Upper lobe of left lung (tissue), 4 donors: ENCODE measurements around the gene NHLH2.

Source experiments
- EP300 ChIP-seq, 4 donors: sonication (generic); formaldehyde crosslinking; IDR thresholded peaks; one replicate each; pipeline ENCODE4 v1.5.1; 2017; ENCODE audit warnings: antibody characterized with exemption in 4 of 4, control low read depth in 2 of 4
- POLR2A ChIP-seq, 4 donors: fragments of 450-650 bp; IDR thresholded peaks; one replicate each; pipeline ENCODE4 v1.5.1; 2016 to 2017; ENCODE audit warnings: antibody characterized with exemption in 4 of 4, mild to moderate bottlenecking in 2 of 4
- POLR2AphosphoS5 ChIP-seq, 2 donors: sonication (generic); formaldehyde crosslinking; IDR thresholded peaks; one replicate each; pipeline ENCODE4 v1.5.1; 2017; ENCODE audit warnings: antibody characterized with exemption in 2 of 2
- TF ChIP-seq, protein P1 (sequence below), 6 experiments: fragments of 450-650 bp in 4 of 6; fragments of 200-600 bp in 2 of 6; sonication (generic) in 2 of 6; IDR thresholded peaks; one replicate each; pipeline ENCODE4 v1.5.1; 2016 to 2019; ENCODE audit warnings: antibody characterized with exemption in 6 of 6

DNA sequence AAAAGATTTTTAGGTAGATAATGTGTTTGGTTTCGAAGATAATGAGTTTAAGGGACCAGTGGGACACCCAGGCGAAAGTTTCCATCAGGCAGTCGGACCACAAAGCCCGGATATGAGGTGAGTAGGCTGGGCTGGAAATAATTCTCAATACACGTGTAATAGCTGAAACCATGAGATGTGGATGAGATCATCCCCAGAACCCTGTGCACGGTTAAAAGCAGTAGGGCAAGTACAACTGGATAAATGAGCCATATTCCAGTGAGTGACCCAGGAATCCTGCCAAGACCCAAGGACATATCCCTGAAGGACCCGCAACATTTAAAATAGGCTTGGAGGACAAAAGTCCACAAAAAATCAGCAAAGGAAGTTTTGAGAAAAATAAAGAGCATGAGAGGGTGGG is 21.5 kb upstream of the NHLH2 start:
- TF ChIP-seq EP300 (IDR thresholded peaks at IDR 0.05) (no peak), POLR2A (IDR thresholded peaks at IDR 0.05) (no peak), POLR2AphosphoS5 (IDR thresholded peaks at IDR 0.05) (no peak)
- TF ChIP-seq, protein P1, sequence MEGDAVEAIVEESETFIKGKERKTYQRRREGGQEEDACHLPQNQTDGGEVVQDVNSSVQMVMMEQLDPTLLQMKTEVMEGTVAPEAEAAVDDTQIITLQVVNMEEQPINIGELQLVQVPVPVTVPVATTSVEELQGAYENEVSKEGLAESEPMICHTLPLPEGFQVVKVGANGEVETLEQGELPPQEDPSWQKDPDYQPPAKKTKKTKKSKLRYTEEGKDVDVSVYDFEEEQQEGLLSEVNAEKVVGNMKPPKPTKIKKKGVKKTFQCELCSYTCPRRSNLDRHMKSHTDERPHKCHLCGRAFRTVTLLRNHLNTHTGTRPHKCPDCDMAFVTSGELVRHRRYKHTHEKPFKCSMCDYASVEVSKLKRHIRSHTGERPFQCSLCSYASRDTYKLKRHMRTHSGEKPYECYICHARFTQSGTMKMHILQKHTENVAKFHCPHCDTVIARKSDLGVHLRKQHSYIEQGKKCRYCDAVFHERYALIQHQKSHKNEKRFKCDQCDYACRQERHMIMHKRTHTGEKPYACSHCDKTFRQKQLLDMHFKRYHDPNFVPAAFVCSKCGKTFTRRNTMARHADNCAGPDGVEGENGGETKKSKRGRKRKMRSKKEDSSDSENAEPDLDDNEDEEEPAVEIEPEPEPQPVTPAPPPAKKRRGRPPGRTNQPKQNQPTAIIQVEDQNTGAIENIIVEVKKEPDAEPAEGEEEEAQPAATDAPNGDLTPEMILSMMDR (IDR thresholded peaks at IDR 0.05), result no peak
